CD14-positive monocyte (primary cell): ENCODE data around the gene STK11. TPM values are rescaled to one million over a fixed set of nuclear protein-coding genes. Genes with fewer than 3 reads are reported as not detected.

ENCODE experiments used
- DNase-seq, 3 donors: peaks; one replicate each; pipeline ENCODE4 v3.0.0-alpha.2; 2011 to 2022
- H2AFZ ChIP-seq: 2 replicates; pipeline ENCODE4 v1.6.0; 2012; ENCODE audit warnings: mild to moderate bottlenecking, low read depth, low read length, inconsistent platforms; ENCODE audit not compliant: insufficient read depth, poor library complexity, severe bottlenecking
- H3K27ac ChIP-seq, 2 donors: 1 replicate in 1 of 2; 2 replicates in 1 of 2; pipeline ENCODE4 v1.5.1; 2012 to 2013; ENCODE audit warnings: low read length in 2 of 2, control low read depth in 1 of 2, inconsistent platforms in 1 of 2, low read depth in 1 of 2, mild to moderate bottlenecking in 1 of 2
- H3K27me3 ChIP-seq, 2 donors: one replicate each; pipeline versions ENCODE4 v1.6.0 to v1.6.1; 2011 to 2013; ENCODE audit warnings: low read length in 2 of 2; ENCODE audit not compliant: control insufficient read depth in 2 of 2, insufficient read depth in 2 of 2
- H3K36me3 ChIP-seq, 2 donors: replicated peaks in 1 of 2; 1 replicate in 1 of 2; 2 replicates in 1 of 2; pipeline versions ENCODE4 v1.5.1 to v1.6.1; 2012 to 2013; ENCODE audit warnings: low read length in 2 of 2, control low read depth in 1 of 2, inconsistent platforms in 1 of 2, mild to moderate bottlenecking in 1 of 2; ENCODE audit not compliant: insufficient read depth in 2 of 2, control insufficient read depth in 1 of 2
- H3K4me1 ChIP-seq, 2 donors: 1 replicate in 1 of 2; 2 replicates in 1 of 2; pipeline versions ENCODE4 v1.5.1 to v1.6.1; 2012 to 2013; ENCODE audit warnings: low read length in 2 of 2, control low read depth in 1 of 2, inconsistent platforms in 1 of 2, mild to moderate bottlenecking in 1 of 2, moderate library complexity in 1 of 2; ENCODE audit not compliant: insufficient read depth in 2 of 2, control insufficient read depth in 1 of 2
- H3K4me2 ChIP-seq: replicated peaks from 2 replicates; pipeline ENCODE3; 2012; ENCODE audit warnings: low read length, moderate library complexity, mild to moderate bottlenecking; ENCODE audit not compliant: poor library complexity, severe bottlenecking; ENCODE audit errors: extremely low read depth
- H3K4me3 ChIP-seq, 3 experiments: fragments of 200-600 bp in 1 of 3; sonication (generic) in 1 of 3; replicated peaks in 1 of 3; 1 replicate in 2 of 3; 2 replicates in 1 of 3; pipeline ENCODE4 v1.5.1; 2011 to 2013; ENCODE audit warnings: low read length in 3 of 3, mild to moderate bottlenecking in 3 of 3, control low read depth in 2 of 3, low read depth in 2 of 3, inconsistent platforms in 1 of 3, moderate library complexity in 1 of 3
- H3K79me2 ChIP-seq: 2 replicates; pipeline ENCODE4 v1.6.0; 2012; ENCODE audit warnings: mild to moderate bottlenecking, control low read depth, inconsistent platforms, low read length, moderate library complexity; ENCODE audit not compliant: insufficient read depth
- H3K9ac ChIP-seq: 2 replicates; pipeline ENCODE4 v1.6.0; 2017; ENCODE audit warnings: low read length, mild to moderate bottlenecking; ENCODE audit not compliant: insufficient read depth, poor library complexity, severe bottlenecking
- H3K9me3 ChIP-seq, 2 donors: replicated peaks in 1 of 2; 1 replicate in 1 of 2; 2 replicates in 1 of 2; pipeline versions ENCODE4 v1.5.1 to v1.6.1; 2012 to 2013; ENCODE audit warnings: low read length in 2 of 2, control low read depth in 1 of 2; ENCODE audit not compliant: control insufficient read depth in 1 of 2, insufficient read depth in 1 of 2
- H4K20me1 ChIP-seq: 2 replicates; pipeline ENCODE4 v1.6.0; 2012; ENCODE audit warnings: mild to moderate bottlenecking, low read length, control low read depth, moderate library complexity; ENCODE audit not compliant: insufficient read depth
- H3K27ac Mint-ChIP-seq, 7 donors: one replicate each; pipeline ENCODE4 v1.8.0; 2020; ENCODE audit warnings: mild to moderate bottlenecking in 7 of 7, mixed read lengths in 7 of 7, moderate library complexity in 6 of 7, inconsistent platforms in 2 of 7
- H3K27me3 Mint-ChIP-seq, 3 donors: one replicate each; pipeline ENCODE4 v1.8.0; 2021 to 2022; ENCODE audit warnings: low read depth in 3 of 3, mild to moderate bottlenecking in 3 of 3, mixed read lengths in 3 of 3, moderate library complexity in 3 of 3, inconsistent platforms in 1 of 3
- H3K36me3 Mint-ChIP-seq, 2 donors: one replicate each; pipeline ENCODE4 v1.8.0; 2020; ENCODE audit warnings: mixed read lengths in 2 of 2, inconsistent platforms in 1 of 2, mild to moderate bottlenecking in 1 of 2
- H3K4me1 Mint-ChIP-seq: one replicate; pipeline ENCODE4 v1.8.0; 2020; ENCODE audit warnings: mild to moderate bottlenecking, mixed read lengths
- H3K4me3 Mint-ChIP-seq, 2 donors: one replicate each; pipeline ENCODE4 v1.8.0; 2020; ENCODE audit warnings: mild to moderate bottlenecking in 2 of 2, mixed read lengths in 2 of 2, moderate library complexity in 1 of 2
- H3K9me3 Mint-ChIP-seq, 7 donors: one replicate each; pipeline ENCODE4 v1.8.0; 2020 to 2022; ENCODE audit warnings: mixed read lengths in 7 of 7, mild to moderate bottlenecking in 6 of 7, moderate library complexity in 6 of 7, inconsistent platforms in 2 of 7
- WGBS: methylation state at CpG from one replicate; pipeline ENCODE4 v1.1.5; 2013; ENCODE audit warnings: missing lambda C conversion rate; ENCODE audit not compliant: insufficient coverage; 5-methylcytosine and 5-hydroxymethylcytosine counted together
- intact Hi-C, 2 donors: fragments of 100-400 bp; cut with micrococcal nuclease; formaldehyde crosslinking; loops; one replicate each; pipeline versions ENCODE4 v1.15.0 to v1.15.1; 2023
- polyA plus RNA-seq, 3 donors: library from polyadenylated mRNA; depleted of rRNA in 1 of 3; unstranded in 2 of 3; stranded (reverse) in 1 of 3; fragments of 300-500 nt in 2 of 3; fragments of >200 nt in 1 of 3; fragmentation: Illumina TruSeq in 2 of 3; gene quantifications; 1 replicate in 2 of 3; 2 replicates in 1 of 3; pipeline ENCODE4 v1.2.3, GENCODE V29; 2012 to 2021
- TF ChIP-seq, protein P1 (sequence below): fragments of 200-600 bp; IDR thresholded peaks from one replicate; pipeline ENCODE4 v1.8.0; 2022; ENCODE audit warnings: antibody characterized with exemption, mild to moderate bottlenecking

The STK11 gene
- polyA plus RNA-seq, 3 donors, result 6.2 to 72.1 (median 15.4) TPM

DNA sequence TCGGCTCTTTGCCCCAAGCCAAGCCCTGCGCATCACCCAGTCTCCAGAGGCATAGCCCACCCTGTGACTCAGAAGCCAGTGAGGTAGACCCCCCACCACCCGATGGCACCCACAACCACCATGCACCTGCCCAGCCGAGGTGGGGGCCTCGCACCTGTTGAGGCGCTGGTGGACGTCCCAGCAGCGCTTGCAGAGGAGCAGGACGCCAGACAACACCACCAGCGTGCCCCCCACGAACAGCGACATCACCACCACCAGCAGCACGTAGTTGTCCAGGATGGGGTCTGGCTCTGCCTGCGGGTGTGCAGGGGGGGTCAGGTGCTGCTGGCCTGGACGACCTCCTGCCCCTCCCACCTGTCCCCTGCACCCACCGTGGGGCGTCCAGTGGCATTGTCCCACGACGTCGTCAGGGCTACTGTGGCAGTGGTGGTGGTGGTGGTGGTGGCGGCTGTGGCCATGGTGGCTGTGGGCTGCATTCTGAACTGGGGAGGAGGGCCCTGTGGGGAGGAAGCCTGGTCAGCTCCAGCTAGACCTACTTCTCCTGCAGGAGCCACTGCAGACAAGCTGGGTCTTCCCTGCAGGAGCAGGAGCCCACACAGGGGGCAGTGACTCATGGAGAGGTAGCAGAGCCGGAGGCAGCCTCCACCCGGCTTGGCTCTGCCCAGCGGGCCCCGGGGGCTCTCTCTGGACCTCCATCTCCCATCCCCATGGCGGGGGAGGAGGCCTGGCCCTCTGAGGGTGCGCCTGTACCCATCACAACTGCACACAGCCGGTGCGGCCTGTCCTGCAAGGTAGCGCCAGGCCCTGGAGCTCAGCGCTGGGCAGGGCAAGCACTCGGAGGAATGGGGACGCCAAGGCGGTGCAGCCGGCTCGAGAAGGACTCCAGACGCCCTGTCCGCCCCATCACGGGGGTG is 30.3 kb downstream of the STK11 start:
- peaks cover 29 to 55% (median 41%) of the 10 kb centered on the region in 3 donors for H3K27me3 Mint-ChIP-seq
- H3K27ac Mint-ChIP-seq, result no peak overlapping the region
- H3K4me1 Mint-ChIP-seq, result peaks cover 23% of the 10 kb centered on the region
- 91% methylated on average over 27 of the region's 39 CpGs for WGBS
- no peaks in the 10 kb centered on the region for H3K79me2 ChIP-seq
- peak overlapping the region in 1 of 2 donors; percentile 51 for H3K4me3 Mint-ChIP-seq
- no peaks in the 10 kb centered on the region for H3K36me3 ChIP-seq
- no peak overlapping the region for H3K27ac ChIP-seq
- H2AFZ ChIP-seq, result no peak overlapping the region
- H3K9me3 ChIP-seq, result no peaks in the 10 kb centered on the region
- DNase-seq, result no peak
- no peak overlapping the region for H3K4me3 ChIP-seq
- peaks cover 19 to 31% of the 10 kb centered on the region in 2 donors for H3K4me1 ChIP-seq
- H3K9ac ChIP-seq, result no peak overlapping the region
- H3K36me3 Mint-ChIP-seq, result peaks cover 0 to 11% of the 10 kb centered on the region in 2 donors
- H3K9me3 Mint-ChIP-seq, result peaks cover 0 to 12% (median 2%) of the 10 kb centered on the region in 7 donors
- intact Hi-C loops, result loop anchor here in 1 of 2 donors (5.0 kb wide), 1 partner anchor 34 kb away; no protein-coding TSS in a partner anchor
- H3K27me3 ChIP-seq, result peaks cover 11 to 43% of the 10 kb centered on the region in 2 donors
- TF ChIP-seq, protein P1, sequence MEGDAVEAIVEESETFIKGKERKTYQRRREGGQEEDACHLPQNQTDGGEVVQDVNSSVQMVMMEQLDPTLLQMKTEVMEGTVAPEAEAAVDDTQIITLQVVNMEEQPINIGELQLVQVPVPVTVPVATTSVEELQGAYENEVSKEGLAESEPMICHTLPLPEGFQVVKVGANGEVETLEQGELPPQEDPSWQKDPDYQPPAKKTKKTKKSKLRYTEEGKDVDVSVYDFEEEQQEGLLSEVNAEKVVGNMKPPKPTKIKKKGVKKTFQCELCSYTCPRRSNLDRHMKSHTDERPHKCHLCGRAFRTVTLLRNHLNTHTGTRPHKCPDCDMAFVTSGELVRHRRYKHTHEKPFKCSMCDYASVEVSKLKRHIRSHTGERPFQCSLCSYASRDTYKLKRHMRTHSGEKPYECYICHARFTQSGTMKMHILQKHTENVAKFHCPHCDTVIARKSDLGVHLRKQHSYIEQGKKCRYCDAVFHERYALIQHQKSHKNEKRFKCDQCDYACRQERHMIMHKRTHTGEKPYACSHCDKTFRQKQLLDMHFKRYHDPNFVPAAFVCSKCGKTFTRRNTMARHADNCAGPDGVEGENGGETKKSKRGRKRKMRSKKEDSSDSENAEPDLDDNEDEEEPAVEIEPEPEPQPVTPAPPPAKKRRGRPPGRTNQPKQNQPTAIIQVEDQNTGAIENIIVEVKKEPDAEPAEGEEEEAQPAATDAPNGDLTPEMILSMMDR, result no peak
- peaks cover 13% of the 10 kb centered on the region for H4K20me1 ChIP-seq
- H3K4me2 ChIP-seq, result no peak overlapping the region

DNA sequence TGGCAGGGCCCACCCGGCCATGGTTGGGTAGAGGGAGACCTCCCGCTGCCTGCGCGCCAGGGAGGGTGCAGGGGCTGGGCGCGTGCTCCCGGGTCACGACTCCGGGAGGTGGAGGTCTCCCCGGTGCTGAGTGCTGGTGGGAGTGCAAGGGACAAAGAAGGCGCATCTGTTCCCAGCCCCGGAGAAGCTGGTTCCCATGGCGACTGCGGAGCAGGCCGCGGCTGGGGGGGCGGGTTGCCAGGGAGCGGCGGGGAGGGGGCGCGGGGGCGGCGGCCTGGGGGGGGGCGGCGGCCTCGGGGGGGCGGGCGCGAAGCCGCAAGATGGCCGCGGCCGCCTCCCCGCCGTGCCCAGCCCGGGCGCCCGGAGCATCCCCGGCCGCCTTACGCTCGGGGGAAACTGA is 31.0 kb downstream of the STK11 start:
- no peak for DNase-seq
- Mint-ChIP-seq H3K4me1 (peaks cover 29% of the 10 kb centered on the region), H3K27ac (no peak overlapping the region), H3K36me3 (peaks cover 3 to 11% of the 10 kb centered on the region in 2 donors), H3K9me3 (peaks cover 0 to 12% (median 2%) of the 10 kb centered on the region in 7 donors), H3K27me3 (peaks cover 33 to 56% (median 41%) of the 10 kb centered on the region in 3 donors), H3K4me3 (no peak overlapping the region)
- H3K4me2 ChIP-seq, result peak overlapping the region; percentile 69
- WGBS, result 25% methylated on average over 22 of the region's 42 CpGs
- peak overlapping the region; percentile 53 for H2AFZ ChIP-seq
- H3K27me3 ChIP-seq, result peaks cover 11 to 43% of the 10 kb centered on the region in 2 donors
- intact Hi-C loops, result loop anchor here in 1 of 2 donors (5.0 kb wide), 1 partner anchor 34 kb away; no protein-coding TSS in a partner anchor
- H3K36me3 ChIP-seq, result no peaks in the 10 kb centered on the region
- no peak overlapping the region for H3K9ac ChIP-seq
- peak overlapping the region in 1 of 3 experiments; percentile 57 for H3K4me3 ChIP-seq
- TF ChIP-seq, protein P1, result no peak
- H3K27ac ChIP-seq, result no peak overlapping the region
- H3K4me1 ChIP-seq, result peaks cover 25 to 38% of the 10 kb centered on the region in 2 donors
- no peaks in the 10 kb centered on the region for H3K9me3 ChIP-seq
- H3K79me2 ChIP-seq, result no peaks in the 10 kb centered on the region
- peaks cover 13% of the 10 kb centered on the region for H4K20me1 ChIP-seq
